GM19324 (cell line): ENCODE results near the gene PSMG1.
"Not testable (repeated sequence)": the region's sequence is repeated elsewhere in the genome, so short reads cannot be mapped to it uniquely, and the experiment has no call there.

Source experiments
- ATAC-seq: cut with Tn5 transposase; IDR thresholded peaks from one replicate; pipeline ENCODE4 v1.9.1; 2021; ENCODE audit warnings: mild to moderate bottlenecking, moderate library complexity; ENCODE audit not compliant: unreplicated experiment, low FRiP score

Gene PSMG1

GRCh38 chr21:39159342-39160063 lies 23.7 kb downstream of the PSMG1 start:
- ATAC-seq: no peak

- ATAC-seq: not testable (repeated sequence)
Observed at GRCh38 chr21:39157241-39157640, 26.0 kb downstream of the PSMG1 start.

GRCh38 chr21:39156024-39156423 lies 27.2 kb downstream of the PSMG1 start:
- no peak for ATAC-seq

GRCh38 chr21:39155578-39155977 lies 27.7 kb downstream of the PSMG1 start:
- ATAC-seq: no peak

GRCh38 chr21:39153842-39154241 lies 29.4 kb downstream of the PSMG1 start:
- ATAC-seq: no peak

- no peak for ATAC-seq
Observed at GRCh38 chr21:39153373-39153772, 29.9 kb downstream of the PSMG1 start.

GRCh38 chr21:39152271-39152670 lies 31.0 kb downstream of the PSMG1 start:
- no peak for ATAC-seq

GRCh38 chr21:39150877-39151276 lies 32.4 kb downstream of the PSMG1 start:
- ATAC-seq: no peak

GRCh38 chr21:39150316-39150715 lies 32.9 kb downstream of the PSMG1 start:
- ATAC-seq: no peak

- ATAC-seq: no peak
Observed at GRCh38 chr21:39149882-39150281, 33.4 kb downstream of the PSMG1 start.

GRCh38 chr21:39148975-39149374 lies 34.3 kb downstream of the PSMG1 start:
- ATAC-seq: no peak

- no peak for ATAC-seq
Observed at GRCh38 chr21:39144191-39144590, 39.1 kb downstream of the PSMG1 start.

GRCh38 chr21:39142972-39143371 lies 40.3 kb downstream of the PSMG1 start:
- no peak for ATAC-seq

GRCh38 chr21:39141502-39141901 lies 41.7 kb downstream of the PSMG1 start:
- ATAC-seq: no peak

- ATAC-seq: no peak
Observed at GRCh38 chr21:39137248-39138178, 45.7 kb downstream of the PSMG1 start.

GRCh38 chr21:39136711-39137110 lies 46.5 kb downstream of the PSMG1 start:
- ATAC-seq: no peak

GRCh38 chr21:39136138-39136537 lies 47.1 kb downstream of the PSMG1 start:
- not testable (repeated sequence) for ATAC-seq

- no peak for ATAC-seq
Observed at GRCh38 chr21:39134288-39134810, 48.9 kb downstream of the PSMG1 start.

GRCh38 chr21:39132248-39132647 lies 51.0 kb downstream of the PSMG1 start:
- no peak for ATAC-seq

- ATAC-seq: no peak
Observed at GRCh38 chr21:39131791-39132190, 51.5 kb downstream of the PSMG1 start.

- no peak for ATAC-seq
Observed at GRCh38 chr21:39127506-39127905, 55.7 kb downstream of the PSMG1 start.

GRCh38 chr21:39126486-39126806 lies 56.8 kb downstream of the PSMG1 start:
- ATAC-seq: no peak
